Dedifferentiated amniotic fluid mesenchymal stem cell (primary cell): ENCODE measurements around the gene ZC3H10.
A peak's percentile ranks its signal among the peaks of the same experiment; 100 is the strongest.
"Not testable (repeated sequence)": the region's sequence is repeated elsewhere in the genome, so short reads cannot be mapped to it uniquely, and the experiment has no call there.

Source experiments
- DNase-seq: peaks from one replicate; pipeline ENCODE4 v3.0.0-alpha.2; 2016; ENCODE audit errors: extremely low spot score

Gene ZC3H10, protein sequence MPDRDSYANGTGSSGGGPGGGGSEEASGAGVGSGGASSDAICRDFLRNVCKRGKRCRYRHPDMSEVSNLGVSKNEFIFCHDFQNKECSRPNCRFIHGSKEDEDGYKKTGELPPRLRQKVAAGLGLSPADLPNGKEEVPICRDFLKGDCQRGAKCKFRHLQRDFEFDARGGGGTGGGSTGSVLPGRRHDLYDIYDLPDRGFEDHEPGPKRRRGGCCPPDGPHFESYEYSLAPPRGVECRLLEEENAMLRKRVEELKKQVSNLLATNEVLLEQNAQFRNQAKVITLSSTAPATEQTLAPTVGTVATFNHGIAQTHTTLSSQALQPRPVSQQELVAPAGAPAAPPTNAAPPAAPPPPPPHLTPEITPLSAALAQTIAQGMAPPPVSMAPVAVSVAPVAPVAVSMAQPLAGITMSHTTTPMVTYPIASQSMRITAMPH

GRCh38 chr12:56117778-56118687 is at the start of gene ZC3H10:
Gene ZC3H10 (plus strand): TSS chr12:56118266. CDS start chr12:56120563, 2,297 bp downstream.
- peak; percentile 99 for DNase-seq

DNA sequence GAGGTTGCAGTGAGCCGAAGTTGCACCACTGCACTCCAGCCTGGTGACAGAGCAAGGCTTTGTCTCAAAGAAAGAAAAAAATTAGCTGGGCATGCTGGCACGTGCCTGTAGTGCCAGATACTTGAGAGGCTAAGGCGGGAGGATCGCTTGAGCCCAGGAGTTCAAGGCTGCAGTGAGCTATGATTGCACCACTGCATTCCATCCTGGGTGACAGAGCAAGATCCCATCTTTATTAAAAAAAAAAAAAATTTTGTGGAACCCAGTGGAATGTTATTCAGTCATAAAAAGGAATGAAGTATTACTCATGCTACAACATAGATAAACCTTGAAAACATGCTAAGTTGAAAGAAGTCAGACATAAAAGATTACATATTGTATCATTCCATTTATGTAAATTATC is 46.4 kb upstream of the ZC3H10 start:
- no peak for DNase-seq

DNA sequence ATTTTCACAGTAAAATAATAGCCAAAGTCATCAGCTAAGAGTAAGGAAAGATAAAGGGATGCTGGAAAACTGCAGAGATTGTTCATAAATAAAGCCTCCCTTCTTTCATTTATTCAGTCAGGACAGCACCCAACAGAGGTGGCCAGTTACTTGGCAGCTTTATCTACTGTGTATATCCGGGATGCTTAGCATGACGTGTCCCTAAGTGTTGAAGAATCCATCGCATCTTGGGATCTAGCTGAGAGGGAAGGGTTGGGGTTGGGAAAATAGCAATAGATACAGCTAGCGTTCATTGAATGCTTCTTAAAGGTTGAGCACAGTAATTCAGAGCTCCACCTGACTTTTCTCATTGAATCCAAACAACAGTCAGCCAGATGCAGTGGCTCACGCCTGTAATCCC is 43.7 kb upstream of the ZC3H10 start:
- DNase-seq, result no peak

- not testable (repeated sequence) for DNase-seq
Observed at GRCh38 chr12:56077966-56078365, 40.1 kb upstream of the ZC3H10 start.

- no peak for DNase-seq
Observed at GRCh38 chr12:56078427-56078826, 39.6 kb upstream of the ZC3H10 start.

GRCh38 chr12:56078931-56079722 is 38.9 kb upstream of the ZC3H10 start:
- DNase-seq, result peak; percentile 85

DNA sequence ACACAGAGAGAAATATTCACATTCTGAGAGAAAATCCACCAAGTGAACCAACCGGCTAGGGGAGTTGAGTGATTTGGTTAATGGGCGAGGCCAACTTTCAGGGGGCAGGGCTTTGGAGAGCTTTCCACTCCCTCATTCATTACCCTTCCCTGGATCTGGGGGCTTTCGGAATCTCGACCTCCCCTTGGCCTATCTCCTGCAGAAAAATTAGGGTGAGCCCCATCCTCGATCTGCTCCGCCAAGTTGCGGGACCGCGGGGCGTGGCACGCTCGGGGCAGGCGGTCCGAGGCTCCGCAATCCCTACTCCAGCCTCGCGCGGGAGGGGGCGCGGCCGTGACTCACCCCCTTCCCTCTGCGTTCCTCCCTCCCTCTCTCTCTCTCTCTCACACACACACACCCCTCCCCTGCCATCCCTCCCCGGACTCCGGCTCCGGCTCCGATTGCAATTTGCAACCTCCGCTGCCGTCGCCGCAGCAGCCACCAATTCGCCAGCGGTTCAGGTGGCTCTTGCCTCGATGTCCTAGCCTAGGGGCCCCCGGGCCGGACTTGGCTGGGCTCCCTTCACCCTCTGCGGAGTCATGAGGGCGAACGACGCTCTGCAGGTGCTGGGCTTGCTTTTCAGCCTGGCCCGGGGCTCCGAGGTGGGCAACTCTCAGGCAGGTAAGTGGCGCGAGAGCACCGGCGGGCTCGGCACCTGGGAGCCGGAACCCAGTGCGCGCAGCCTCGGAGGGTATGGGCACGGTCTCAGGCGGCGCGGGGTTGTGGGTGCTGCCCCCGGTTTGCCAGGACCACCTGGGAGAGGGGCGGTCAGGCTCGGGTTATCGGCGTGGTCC is 38.1 kb upstream of the ZC3H10 start, which contains the start of gene ERBB3:
Gene ERBB3, plus strand, starts transcription at position 443 of the 833 bp plus-strand sequence. Its CDS starts 136 bp downstream, at position 579.
- DNase-seq, result peak; percentile 68

- no peak for DNase-seq
Observed at GRCh38 chr12:56080556-56081138, 37.4 kb upstream of the ZC3H10 start.

GRCh38 chr12:56081393-56082347 is 36.4 kb upstream of the ZC3H10 start:
- DNase-seq, result no peak

GRCh38 chr12:56082382-56082781 is 35.7 kb upstream of the ZC3H10 start:
- no peak for DNase-seq

DNA sequence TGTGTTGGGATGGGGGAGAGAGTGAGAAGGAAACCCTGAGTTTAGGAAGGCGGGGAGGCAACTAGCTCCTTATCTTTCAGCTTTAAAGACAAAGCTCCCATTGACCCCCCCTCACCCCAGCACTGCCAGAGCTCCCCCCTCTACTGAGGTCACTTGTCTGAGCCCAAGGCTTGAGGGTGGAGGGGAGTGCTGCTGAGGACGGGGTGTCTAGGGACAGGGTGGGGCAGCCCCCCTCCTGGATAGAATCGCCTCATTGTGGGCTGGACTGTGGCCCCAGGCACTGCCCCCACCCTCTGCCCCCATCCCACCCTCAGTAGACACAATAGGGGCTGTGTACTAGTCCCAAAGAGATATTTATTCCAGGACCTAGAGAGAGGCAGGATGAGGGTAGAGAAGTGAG is 35.1 kb upstream of the ZC3H10 start:
- DNase-seq, result no peak

DNA sequence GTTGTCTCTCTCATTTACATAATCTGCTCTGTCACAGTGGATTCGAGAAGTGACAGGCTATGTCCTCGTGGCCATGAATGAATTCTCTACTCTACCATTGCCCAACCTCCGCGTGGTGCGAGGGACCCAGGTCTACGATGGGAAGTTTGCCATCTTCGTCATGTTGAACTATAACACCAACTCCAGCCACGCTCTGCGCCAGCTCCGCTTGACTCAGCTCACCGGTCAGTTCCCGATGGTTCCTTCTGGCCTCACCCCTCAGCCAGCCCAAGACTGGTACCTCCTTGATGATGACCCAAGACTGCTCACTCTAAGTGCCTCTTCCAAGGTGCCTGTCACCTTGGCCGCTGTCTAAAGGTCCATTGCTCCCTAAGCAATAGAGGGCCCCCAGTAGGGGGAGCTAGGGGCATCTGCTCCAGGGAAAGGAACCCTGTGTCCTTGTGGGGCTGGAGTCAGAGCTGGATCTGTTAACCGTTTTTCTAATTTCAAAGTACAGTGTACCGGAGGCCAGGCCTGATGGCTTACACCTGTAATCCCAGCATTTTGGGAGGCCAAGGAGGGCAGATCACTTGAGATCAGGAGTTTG is 33.0 kb upstream of the ZC3H10 start:
- no peak for DNase-seq

DNA sequence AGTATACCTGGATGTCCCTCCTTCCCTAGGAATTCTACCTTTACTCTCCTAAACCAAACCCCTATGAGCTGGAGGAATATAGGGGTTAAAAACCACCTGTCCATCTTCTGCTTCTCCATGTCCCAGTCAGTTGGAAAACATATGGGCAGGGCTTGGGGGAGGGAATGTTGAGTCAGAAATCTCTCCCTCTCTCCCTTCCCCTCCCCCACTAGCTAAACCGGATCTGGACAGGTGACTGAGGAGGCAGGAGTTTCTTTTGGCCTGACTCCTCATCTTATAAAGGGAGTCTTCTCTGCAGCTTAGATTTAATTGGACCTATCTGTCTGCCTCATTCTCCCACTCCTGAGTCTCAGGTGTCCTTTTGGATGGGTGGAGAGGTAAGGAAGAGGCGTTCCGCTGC is 32.0 kb upstream of the ZC3H10 start:
- no peak for DNase-seq

GRCh38 chr12:56086608-56087007 is 31.5 kb upstream of the ZC3H10 start:
- DNase-seq, result no peak

DNA sequence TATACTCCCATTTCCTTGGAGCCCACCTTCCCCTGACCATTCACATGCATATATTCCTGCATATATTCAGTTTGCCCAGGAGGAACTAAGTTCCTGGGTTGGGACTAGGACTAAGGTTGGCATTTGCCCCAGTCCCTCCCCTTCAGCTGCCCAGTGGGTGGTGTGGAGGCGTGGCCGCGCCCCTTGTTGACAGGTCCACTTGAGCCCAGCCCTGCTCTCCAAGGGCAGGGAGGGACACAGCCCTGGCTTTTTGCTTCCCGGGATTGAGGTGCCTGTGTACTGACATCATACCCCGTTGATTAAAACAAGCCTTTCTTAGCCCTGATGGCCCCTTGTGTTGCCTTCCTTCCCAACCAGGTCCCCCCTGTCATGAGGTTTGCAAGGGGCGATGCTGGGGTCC is 30.8 kb upstream of the ZC3H10 start:
- no peak for DNase-seq

DNA sequence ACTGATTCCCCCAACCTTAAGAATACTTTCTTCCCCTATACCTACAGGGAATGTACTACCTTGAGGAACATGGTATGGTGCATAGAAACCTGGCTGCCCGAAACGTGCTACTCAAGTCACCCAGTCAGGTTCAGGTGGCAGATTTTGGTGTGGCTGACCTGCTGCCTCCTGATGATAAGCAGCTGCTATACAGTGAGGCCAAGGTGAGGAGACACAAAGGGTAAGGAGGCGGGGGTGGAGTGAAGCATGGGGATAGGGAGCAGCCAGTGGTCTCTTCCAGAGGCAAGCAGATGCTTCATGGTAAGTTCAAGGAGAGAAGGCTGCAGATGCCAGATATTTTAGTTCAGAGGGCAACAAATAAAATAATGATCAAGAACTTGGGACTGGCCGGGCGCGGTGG is 20.3 kb upstream of the ZC3H10 start:
- no peak for DNase-seq

DNA sequence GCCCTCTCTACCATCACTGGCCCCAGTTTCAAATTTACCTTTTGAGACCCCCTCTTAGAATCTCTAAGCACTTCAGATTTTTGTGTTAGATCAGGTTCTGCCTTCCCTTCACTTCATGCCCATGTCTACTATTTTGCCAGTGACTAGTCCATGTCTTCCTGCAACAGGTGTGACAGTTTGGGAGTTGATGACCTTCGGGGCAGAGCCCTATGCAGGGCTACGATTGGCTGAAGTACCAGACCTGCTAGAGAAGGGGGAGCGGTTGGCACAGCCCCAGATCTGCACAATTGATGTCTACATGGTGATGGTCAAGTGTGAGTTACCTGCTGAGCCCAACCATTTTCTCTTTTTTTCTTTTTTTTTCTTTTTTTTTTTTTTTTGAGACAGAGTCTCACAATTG is 19.5 kb upstream of the ZC3H10 start:
- no peak for DNase-seq

DNA sequence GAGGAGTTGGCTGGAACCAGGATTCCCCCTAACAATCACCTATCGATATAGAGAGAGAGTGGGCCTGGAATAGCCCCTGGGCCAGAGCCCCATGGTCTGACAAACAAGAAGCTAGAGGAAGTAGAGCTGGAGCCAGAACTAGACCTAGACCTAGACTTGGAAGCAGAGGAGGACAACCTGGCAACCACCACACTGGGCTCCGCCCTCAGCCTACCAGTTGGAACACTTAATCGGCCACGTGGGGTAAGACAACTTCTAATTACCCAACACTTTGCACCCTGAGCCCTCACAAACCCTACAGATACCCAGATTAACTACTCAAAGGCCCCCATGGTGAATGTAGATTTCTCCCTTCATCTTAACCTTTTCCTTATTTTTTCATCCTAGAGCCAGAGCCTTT is 18.3 kb upstream of the ZC3H10 start:
- DNase-seq, result no peak

DNA sequence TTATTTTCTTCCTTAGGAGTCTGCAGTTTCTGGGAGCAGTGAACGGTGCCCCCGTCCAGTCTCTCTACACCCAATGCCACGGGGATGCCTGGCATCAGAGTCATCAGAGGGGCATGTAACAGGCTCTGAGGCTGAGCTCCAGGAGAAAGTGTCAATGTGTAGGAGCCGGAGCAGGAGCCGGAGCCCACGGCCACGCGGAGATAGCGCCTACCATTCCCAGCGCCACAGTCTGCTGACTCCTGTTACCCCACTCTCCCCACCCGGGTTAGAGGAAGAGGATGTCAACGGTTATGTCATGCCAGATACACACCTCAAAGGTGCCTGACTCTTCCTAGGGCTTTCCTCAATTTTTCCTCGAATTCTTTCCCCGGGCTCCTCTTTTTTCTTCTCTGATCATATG is 17.0 kb upstream of the ZC3H10 start:
- DNase-seq, result no peak
